Effector CD8-positive, alpha-beta T cell (primary cell): Measurements from ENCODE around the gene RDX.
"Not testable (repeated sequence)": the region's sequence is repeated elsewhere in the genome, so short reads cannot be mapped to it uniquely, and the experiment has no call there.

Experiments used
- DNase-seq: peaks from one replicate; lab custom pipeline; 2025; lab: John Stamatoyannopoulos, UW

The RDX gene

DNA sequence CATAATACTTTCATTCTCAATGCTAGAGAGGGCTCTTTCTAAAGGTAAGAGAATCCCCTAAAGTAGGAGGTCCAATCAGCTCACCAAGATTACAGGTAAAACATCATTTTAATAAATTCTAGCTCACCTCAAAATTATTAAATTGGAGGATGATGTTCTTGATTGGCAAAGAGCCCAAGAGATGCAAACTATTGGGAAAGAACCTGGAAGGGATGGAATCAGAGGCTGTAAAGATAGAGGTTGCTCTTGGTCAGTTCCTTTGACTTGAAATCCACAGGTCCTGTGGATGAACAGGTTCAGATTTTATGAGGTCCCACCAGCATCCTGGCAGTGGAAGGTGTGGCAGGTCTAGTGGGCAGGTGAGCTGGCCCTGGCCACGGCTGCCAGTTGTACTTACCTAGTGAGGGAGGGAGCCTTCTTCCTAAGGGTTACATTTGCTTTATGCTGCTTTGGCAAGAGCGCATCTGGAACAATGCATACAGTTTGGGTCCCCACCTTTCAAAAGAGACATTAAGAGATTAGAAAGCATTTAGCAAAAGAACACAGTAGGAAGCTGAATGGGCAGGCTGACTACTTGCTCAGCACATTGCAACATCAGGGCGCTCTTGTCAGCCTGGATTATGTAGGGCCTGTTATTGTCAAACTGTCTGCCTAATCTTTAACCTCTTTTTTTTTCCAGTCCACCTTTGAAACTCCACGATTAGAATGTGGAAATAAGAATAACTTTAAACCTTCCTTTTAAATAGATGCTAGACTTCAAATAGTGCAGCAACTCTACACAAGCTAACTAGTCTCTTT is 97.0 kb downstream of the RDX start:
- DNase-seq: no peak

DNA sequence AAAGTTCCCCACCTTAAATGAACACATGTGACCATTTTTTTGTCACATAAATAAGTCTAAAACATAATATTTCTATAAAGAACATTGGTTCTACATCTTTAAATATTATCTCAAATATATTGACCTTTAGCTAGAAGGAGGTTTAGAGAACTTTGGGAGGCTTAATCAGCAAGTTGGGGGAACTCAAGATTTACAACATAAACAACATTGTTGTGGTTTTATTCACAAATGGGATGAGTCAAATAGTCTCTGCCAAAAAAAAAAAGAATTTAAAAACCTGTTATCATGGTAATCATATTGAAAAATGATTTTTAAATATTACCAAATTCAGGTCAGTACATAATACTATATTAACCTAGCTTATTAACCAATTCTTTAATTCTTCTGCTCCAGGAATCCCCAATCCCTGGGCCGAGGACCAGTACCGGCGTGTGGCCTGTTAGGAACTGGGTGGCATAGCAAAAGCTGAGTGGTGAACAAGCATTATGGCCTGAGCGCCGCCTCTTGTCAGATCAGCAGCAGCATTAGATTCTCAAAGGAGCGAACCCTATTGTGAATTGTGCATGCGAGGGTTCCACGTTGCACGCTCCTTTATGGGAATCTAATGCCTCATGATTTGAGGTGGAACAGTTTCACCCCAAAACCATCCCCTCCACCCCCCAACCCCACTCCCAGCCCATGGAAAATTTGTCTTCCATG is 98.2 kb downstream of the RDX start:
- no peak for DNase-seq

DNA sequence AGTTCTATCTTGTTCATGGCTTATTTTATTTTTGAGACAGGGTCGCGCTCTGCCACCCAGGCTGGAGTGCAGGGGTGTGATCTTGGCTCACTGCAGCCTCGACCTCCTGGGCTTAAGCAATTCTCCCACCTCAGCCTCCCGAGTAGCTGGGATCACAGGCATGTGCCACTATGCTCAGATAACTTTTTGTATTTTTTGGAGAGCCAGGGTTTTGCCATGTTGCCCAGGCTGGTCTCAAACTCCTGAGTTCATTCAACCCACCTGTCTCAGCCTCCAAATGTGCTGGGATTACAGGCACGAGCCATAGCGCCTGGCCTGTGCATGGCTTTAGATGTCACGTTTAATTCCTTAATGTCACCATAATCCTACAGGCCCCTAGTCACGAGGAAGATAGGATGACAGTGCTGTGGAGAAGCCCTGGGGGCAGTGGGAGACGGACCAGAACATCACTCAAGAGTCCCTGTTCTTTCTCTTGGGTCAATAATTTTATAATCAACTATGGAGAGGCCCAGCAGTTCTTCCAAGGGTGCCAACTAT is 99.5 kb downstream of the RDX start:
- no peak for DNase-seq

DNA sequence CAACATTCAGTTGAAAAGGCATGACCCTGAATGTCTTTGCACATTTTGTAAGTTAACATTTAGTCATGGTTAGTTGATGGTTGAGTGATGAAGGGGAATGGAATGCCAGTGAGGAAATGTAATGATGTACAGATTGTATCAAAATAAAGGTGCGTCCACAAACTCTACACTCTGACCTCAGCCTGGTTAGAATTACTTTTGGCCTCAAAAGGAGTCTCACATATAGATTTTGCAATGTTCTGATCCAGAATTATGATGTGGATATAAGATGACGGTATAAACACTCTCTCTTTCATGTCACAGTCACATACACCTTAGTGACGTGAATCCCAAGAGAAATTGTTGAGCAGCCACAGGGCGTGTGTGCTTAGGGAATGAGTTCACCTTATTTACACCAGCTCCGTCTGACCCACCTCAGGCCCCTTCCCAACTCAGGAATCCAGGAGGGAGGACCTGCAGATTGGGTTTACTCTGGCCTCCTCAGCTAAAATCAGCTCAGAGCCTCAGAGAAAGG is 100.1 kb downstream of the RDX start:
- no peak for DNase-seq

DNA sequence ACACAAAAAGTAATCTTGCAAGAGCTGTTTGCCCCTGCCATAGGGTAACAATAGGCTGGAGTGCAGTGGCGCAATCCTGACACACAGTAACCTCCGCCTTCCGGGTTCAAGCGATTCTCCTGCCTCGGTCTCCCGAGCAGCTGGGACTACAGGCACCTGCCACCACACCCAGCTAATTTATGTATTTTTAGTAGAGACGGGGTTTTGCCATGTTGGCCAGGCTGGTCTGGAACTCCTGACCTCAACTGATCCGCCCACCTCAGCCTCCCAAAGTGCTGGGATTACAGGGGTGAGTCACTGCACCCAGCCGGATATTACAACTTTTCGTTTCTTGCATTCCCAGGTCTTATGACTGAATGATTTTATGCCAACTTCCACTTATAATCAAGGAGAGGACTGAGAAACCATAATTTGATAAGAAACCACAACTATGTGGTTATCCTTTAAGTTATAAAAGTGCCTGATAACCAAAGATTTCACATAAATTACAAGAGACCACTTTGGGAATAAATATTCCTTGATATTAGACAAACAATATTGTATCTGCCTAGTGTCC is 102.1 kb downstream of the RDX start:
- DNase-seq: not testable (repeated sequence)

DNA sequence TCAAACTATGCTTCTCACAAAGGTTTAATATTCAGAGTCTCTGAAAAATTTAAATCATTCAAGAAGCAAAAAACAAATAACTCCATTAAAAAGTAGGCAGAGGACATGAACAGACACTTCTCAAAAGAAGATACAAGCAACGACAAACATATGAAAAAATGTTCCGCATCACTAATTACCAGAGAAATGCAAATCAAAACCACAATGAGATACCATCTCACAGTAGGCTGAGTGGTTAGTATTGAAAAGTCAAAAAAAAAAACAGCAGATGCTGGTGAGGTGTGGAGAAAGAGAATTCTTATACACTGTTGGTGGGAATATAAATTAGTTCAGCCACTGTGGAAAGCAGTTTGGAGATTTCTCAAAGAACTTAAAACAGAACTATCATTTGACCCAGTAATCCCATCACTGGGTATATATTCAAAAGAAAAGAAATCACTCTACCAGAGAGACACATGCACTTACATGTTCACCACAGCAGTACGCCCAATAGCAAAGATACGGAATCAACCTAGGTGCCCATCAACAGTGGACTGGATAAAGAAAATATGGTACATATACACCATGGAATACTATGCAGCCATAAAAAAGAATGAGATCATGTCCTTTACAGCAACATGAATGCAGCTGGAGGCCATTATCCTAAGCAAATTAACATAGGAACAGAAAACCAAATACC is 103.7 kb downstream of the RDX start:
- DNase-seq: not testable (repeated sequence)

DNA sequence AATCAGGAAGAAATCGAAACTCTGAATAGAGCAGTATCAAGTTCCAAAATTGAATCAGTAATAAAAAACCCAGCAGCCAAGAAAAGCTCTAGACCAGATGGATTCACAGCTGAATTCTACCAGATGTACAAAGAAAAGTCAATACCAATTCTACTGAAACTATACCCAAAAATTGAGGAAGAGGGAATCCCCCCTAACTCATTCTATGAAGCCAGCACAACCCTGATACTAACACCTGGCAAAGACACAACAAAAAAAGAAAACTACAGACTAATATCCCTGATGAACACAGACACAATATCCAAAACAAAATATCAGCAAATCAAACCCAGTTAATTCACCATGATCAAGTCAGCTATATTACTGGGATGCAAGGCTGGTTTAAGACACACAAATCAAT is 105.5 kb downstream of the RDX start:
- no peak for DNase-seq

DNA sequence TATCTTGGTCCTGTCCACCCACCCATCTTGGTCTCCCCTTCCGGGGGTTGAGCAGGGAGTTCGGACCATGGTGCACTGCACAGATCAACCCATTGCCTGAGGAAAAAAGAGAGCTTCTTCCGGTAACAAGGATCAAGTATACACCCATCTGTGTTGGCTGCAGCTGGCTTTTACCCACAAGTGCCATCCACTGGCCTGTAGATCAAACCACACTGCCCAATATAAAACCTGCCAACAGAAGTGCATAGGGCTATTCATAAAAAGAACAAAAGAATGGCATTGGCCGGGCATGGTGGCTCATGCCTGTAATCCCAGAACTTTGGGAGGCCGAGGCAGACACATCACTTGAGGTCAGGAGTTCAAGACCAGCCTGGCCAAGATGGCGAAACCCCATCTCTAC is 108.7 kb downstream of the RDX start:
- no peak for DNase-seq

DNA sequence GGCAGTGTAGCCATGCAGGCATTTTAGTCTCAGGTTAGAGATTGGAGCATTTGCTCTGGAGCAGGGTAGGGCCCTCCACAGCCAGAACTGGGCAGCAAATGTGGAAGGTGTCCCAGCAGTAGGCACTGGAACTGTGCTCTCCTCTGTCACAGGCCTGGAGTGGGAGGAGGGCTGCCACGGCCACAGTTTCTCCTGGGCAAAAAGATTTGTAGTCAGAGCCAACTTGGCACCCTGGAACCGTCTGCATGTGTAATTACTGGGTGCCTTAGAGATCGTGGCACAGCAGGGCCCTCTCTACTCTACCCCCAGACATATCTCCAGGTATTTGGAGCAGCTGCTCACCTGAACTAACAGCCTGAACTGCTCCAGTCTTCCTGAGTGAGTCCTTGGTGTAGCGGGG is 109.5 kb downstream of the RDX start:
- no peak for DNase-seq

DNA sequence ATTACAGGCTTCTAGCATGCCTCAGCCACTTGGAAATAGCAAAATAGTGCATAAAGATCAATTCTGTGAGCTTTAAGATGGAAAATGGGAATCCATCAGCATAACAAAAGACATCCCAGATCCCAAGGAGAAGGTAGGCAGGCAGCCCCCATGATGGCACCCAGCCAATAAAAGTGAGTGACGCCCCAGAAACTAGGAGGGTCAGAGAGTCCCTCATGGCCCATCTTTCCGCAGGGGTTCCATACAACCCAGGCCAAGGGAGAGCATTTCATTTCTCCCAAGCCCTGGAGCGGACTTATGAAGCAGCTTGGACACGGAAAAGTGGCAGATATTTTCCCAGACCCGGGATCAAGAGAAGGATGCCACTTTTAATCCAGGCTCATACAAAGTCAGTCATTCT is 110.0 kb downstream of the RDX start:
- no peak for DNase-seq

DNA sequence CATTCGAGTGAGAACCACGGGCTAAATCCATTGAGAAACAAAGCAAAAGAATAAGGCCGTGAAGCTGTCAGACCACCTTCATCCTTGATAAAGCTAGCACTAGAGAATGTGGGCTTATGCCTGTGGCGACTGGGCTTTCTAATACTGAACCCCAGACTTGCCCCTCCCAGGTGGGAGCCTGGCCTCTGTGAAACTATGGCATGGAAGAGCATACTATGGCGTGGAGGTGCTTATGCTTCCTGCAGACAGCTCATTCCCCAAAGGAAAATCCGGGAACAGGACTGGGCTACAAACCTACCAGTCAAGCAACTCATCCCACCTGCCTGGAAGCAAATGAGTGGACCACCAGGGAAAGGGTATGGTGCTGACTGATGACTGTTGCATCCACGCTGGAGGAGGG is 110.8 kb downstream of the RDX start:
- no peak for DNase-seq

DNA sequence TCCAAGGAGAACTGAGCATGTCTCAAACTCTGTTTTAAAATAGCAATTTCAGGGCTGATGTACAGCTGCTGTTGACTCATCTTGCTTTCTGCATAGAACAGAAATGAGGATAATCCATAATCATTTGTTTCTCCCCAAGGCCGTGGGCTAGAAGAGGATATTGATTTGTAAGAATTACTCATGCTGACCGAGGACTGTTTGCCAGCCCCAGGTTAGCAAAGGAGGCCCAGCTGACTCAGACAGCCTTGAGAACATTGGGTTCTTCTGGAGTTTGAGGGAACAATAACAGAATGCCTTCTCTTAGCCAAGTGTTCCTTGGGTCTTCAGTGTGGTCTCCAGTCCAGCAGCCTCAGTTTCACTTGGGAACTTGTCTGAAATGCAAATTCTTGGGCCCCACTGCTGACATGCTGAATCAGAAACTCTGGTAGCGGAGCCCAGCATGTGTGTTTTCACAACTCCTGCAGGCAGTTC is 111.3 kb downstream of the RDX start:
- no peak for DNase-seq

DNA sequence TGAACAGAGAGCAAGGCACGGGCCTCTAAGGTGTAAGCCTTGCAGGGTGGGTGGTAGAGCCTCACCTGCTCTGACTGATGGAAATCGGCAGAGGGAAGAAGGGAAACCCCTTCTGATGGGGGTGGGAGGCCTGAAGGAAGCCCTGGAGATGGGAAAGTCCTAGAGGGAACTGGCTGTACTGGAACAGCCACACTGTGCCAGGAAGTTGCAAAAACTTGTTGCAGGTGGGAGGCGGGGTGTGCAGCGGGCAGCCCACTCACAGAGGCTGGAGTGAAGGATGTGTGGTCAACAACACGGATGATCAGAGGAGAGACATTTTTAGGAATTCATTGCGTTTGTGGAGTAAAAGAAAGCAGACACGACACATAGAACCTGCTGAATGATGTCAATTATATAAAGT is 112.0 kb downstream of the RDX start:
- DNase-seq: no peak

DNA sequence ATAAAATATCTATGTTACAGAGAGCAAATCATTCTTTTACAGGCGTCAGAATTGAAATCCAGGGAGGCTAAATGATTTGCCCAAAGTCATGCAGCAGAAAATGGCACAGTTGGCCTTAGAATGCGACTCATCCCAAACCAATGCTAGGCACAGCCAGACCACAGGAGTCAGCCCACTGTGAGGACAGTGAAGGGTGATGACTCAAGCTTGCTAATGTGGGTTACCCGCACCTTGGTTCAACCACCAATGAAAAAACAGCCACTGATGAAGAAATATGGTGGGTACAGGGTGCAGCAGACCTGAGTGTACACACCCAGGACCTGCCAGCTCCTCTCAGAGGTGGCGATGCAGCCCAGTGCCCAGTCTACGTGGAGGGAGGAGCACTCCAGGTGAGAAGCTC is 113.5 kb downstream of the RDX start:
- no peak for DNase-seq

DNA sequence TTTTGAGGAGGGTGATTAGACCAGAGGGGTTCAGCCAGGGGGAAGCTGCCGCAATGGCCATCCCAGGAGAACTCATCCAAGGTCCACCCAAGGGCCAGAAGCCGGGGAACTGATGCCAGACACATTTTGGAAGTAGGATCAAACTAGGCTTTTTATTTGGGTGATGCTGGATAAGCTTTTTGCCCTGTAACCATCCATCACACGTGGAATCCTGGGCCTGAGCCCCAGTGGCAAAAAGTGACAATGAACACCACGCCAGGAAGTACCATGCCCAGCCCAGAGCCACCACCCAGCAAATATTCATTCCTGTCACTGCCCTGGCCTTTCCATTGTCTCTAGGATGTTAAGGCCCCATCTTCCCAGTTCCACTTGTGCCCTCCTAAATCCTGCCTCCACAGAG is 117.3 kb downstream of the RDX start:
- DNase-seq: no peak

DNA sequence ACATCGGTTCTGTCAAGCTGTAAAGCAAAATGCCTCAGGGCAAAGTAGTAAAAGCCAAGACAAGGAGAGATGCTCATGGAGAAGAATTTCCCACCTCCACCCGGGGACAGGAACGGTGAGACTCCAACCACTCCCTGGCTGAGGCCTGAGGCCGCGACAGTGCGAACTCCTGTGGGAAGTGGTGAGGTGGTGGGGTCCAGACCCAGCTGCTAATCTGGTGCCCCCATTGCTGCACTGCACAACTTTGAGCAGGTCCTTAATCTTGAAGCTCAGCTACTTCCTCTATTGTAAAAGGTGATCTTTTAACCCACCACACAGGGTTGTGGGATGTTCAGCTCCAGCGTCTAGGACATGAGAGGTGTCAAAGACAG is 119.3 kb downstream of the RDX start:
- no peak for DNase-seq

DNA sequence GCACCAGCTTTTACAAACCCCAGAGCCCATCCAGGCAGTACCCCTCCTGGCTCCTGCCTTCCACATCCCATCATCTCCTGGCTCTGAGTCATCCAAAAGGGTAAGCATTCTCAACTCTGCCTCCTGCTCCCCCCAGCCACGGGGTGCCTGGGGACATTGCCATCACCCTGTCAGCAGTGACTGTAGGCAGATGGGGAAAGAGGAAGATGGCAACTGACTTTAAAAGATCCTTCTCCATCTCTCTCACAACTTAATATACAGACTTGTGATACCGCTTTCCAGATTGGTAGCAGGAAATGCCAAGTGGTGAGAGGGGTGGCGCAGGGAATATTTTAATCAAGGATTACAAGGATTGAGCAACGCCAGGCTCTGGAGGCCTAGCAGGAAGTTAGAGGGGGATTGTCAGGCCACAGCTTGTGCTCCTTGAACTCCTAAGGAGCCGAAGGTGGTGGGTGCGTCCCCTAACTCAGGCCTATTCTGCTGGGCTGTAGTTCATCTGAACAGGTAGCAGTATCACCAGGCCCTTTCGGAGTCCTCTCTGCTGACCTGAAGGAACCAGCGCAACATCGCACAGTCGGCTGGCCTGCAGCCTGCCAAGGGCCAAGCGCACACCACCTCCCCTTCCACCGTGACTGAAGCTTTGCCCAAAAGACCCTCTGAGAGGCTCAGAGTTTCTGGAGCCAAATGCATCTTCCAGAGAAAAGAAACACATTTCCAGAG is 119.9 kb downstream of the RDX start:
- DNase-seq: no peak

DNA sequence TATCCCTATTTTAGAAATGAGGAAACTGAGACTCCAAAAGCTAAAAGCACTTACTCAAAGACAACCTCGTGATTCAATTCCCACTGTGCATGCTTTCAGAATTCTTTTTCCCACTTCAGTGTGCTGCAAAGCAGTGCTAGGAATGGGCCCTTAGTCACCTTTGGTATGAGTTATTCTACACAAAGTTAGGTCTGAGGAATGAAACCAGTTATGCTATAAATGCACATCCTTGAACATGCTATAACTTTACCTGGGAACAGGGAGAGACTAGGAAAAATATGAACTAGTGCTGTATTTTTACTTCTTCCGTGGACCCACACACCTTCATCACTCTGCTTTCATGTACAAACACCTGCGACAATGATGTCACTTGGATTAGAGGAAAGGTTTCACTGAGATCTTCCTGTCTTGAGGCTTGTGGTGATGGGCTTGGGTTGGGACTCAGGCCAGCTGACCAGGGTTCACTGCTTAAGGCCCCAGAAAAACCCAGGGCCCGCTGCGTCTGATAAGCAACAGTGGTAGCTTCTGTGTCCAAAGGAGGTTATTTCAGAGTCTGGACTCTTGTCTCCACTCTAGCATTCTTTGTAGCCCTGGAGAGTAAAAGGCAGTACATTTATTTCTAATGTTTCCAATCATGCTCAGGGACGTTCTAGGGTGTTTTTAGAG is 121.6 kb downstream of the RDX start:
- DNase-seq: no peak

DNA sequence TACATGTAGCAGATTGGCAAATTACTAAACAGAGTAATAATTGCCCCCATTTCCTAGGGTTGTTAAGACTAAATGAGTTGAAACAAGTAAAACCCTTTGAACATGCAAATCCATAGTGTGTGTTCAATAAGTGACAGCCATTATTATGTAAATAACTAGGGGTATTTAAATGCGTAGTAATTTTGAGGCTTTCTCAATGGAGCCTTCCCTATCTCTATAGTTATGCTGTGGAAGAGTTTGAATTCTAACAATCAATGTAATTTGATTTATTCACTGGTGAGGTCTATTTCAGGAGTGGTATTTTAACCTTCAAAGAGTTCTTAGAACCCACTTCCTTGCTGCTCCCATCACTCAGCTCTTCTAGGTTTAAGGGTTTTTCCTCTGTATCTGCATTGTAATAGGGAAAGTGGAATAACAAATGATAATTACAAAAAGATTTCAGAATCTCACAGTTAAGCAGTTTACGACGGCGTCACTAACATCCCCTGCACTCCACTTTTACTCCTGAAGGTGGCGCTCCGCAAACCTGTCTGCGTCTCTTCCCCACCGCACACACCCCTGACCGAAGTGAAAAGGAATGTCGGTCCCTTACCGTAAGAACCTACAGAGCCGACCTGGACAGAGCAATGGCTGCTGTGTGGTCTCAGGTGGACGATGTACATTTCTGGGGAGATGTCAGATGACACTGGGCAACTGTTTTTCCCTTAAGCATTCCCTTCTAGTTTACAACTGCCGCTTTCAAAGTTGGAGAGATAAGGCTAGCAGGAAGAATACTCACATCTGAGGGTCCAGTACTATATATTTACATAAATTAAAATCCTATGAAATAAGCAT is 122.4 kb downstream of the RDX start:
- peak; percentile 17 for DNase-seq

DNA sequence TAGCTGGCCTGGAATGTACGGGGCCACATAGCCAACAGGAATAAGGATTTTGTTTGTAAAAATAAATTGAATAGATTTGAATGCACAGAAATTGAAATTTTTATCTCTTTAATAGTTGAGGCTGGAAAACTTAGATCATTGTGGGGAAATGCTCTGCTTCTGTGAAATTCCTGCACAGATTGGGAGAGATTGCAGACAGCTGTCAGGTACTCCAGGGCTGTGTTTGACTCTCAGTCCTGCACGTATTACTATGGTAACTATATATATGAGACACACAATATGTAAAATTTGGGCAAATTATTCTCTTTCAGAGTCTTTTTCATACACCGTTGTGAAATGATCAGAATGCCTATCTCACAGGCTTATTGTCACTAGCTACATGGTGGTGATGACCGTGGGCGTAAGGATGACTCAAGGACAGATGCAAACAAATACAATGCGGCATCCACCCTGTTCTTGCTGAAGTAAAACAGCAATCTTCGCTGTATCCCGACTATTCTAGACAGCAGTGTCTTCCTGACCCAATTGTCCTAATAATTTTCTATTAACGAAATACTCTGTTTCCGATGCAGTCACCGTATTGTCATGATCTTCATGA is 123.8 kb downstream of the RDX start:
- DNase-seq: no peak
